Glutamatergic neuron (in vitro differentiated cells): ENCODE results near the gene PSD4. TPM values are rescaled to one million over a fixed set of nuclear protein-coding genes. Genes with fewer than 3 reads are reported as not detected.

Experiments
- DNase-seq: peaks from one replicate; pipeline ENCODE4 v3.0.0; 2022
- H3K27ac Mint-ChIP-seq: one replicate; pipeline ENCODE4 v1.8.0; 2020; ENCODE audit warnings: mild to moderate bottlenecking, mixed read lengths, inconsistent platforms; ENCODE audit not compliant: unreplicated experiment
- H3K27me3 Mint-ChIP-seq: one replicate; pipeline ENCODE4 v1.8.0; 2020; ENCODE audit warnings: mild to moderate bottlenecking, moderate library complexity, mixed read lengths, inconsistent platforms; ENCODE audit not compliant: unreplicated experiment
- H3K36me3 Mint-ChIP-seq: one replicate; pipeline ENCODE4 v1.8.0; 2020; ENCODE audit warnings: mild to moderate bottlenecking, mixed read lengths, inconsistent platforms; ENCODE audit not compliant: unreplicated experiment
- H3K4me1 Mint-ChIP-seq: one replicate; pipeline ENCODE4 v1.8.0; 2020; ENCODE audit warnings: mild to moderate bottlenecking, low read depth, mixed read lengths, inconsistent platforms; ENCODE audit not compliant: unreplicated experiment
- H3K4me3 Mint-ChIP-seq: one replicate; pipeline ENCODE4 v1.8.0; 2020; ENCODE audit warnings: mild to moderate bottlenecking, mixed read lengths, inconsistent platforms; ENCODE audit not compliant: unreplicated experiment
- H3K9me3 Mint-ChIP-seq: one replicate; pipeline ENCODE4 v1.8.0; 2020; ENCODE audit warnings: mild to moderate bottlenecking, moderate library complexity, mixed read lengths, inconsistent platforms; ENCODE audit not compliant: unreplicated experiment
- CTCF ChIP-seq: fragments of 200-600 bp; sonication (generic); IDR thresholded peaks from one replicate; pipeline ENCODE4 v1.5.0; 2021; ENCODE audit not compliant: partially characterized antibody, unreplicated experiment
- total RNA-seq: library from RNA; stranded (reverse); fragmentation: NEBNext Ultra II Directional; extraction: Animal tissue kit (Norgen Biotek cat#: 25700); gene quantifications from one replicate; pipeline ENCODE4 v1.2.1, GENCODE V29; 2021; ENCODE audit not compliant: unreplicated experiment

Gene PSD4
- total RNA-seq, 1 donor from 2014 or later, result 1.2 TPM

GRCh38 chr2:113172721-113173541, 840 bp upstream of the PSD4 start:
- H3K9me3 Mint-ChIP-seq, result peaks cover 2% of the 10 kb centered on the region
- peaks cover 9% of the 10 kb centered on the region for H3K27me3 Mint-ChIP-seq
- H3K4me1 Mint-ChIP-seq, result peaks cover 3% of the 10 kb centered on the region
- no peak for TF ChIP-seq CTCF
- no peak overlapping the region for H3K4me3 Mint-ChIP-seq
- DNase-seq, result no peak
- no peak overlapping the region for H3K27ac Mint-ChIP-seq
- no peaks in the 10 kb centered on the region for H3K36me3 Mint-ChIP-seq

GRCh38 chr2:113174376-113174750, 592 bp downstream of the PSD4 start:
- no peak for DNase-seq
- peaks cover 3% of the 10 kb centered on the region for H3K4me1 Mint-ChIP-seq

GRCh38 chr2:113175042-113175628, 1.4 kb downstream of the PSD4 start:
- Mint-ChIP-seq H3K36me3 (no peaks in the 10 kb centered on the region), H3K4me3 (peak overlapping the region; percentile 40), H3K4me1 (peaks cover 3% of the 10 kb centered on the region), H3K27ac (no peak overlapping the region), H3K27me3 (peaks cover 6% of the 10 kb centered on the region), H3K9me3 (peaks cover 4% of the 10 kb centered on the region)
- no peak for DNase-seq
- no peak for TF ChIP-seq CTCF

More at GRCh38 chr2:113174376-113174750, 592 bp downstream of the PSD4 start:
- TF ChIP-seq CTCF, result no peak
- H3K36me3 Mint-ChIP-seq, result no peaks in the 10 kb centered on the region
- peaks cover 9% of the 10 kb centered on the region for H3K27me3 Mint-ChIP-seq
- no peak overlapping the region for H3K4me3 Mint-ChIP-seq
- no peak overlapping the region for H3K27ac Mint-ChIP-seq
- peaks cover 2% of the 10 kb centered on the region for H3K9me3 Mint-ChIP-seq

DNA sequence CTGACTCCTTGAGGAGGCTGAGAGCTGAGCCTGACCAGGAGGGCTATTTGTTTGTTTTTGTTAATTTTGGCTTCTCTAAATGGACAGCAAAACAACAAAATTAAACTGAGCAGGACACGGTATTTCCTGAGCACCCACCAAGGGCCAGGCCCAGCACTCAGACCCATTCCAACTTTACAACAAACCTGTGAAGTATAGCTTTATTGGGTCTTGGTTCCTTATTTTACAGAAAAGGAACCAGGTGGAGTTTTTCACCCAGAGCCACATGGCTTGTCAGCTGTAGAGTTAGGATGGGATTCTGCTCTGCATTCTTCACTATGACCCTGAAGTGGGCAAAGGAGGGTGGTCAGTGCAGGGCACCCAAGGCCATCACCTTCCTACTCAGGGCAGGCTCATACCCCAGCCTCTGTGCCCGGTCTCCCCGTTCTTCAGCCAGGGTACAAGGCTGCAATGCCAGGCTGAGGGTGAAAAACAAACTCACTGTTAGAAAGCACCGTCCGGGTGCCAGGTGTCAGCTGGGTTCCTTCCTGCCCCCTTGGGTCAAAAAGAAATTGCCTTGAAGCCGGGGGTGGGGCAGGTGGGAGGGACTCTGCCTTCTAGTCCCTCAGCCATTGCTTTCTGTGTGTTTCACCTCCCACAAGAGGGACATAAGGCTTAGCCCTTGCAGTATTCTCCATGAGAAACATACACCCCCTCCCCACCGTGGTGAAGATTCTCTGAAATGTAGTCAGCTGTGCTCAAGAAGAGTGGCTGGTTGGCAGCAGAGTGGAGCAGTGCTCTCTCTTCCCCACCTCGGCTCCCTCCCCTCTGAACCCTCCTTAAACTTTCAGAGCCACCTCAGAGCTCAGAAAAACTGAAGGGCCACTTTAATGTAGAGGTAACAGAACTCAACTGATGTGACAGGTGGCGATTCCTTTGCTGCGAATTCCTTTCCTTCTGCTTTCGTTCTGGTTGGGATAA, 2.2 kb downstream of the PSD4 start:
- no peak overlapping the region for H3K27ac Mint-ChIP-seq
- no peaks in the 10 kb centered on the region for H3K36me3 Mint-ChIP-seq
- H3K4me3 Mint-ChIP-seq, result no peak overlapping the region
- H3K4me1 Mint-ChIP-seq, result peaks cover 6% of the 10 kb centered on the region
- TF ChIP-seq CTCF, result no peak
- H3K27me3 Mint-ChIP-seq, result peaks cover 10% of the 10 kb centered on the region
- H3K9me3 Mint-ChIP-seq, result peaks cover 8% of the 10 kb centered on the region
- DNase-seq, result no peak
